ENCODE measurements around the gene CMTM8.

DNA sequence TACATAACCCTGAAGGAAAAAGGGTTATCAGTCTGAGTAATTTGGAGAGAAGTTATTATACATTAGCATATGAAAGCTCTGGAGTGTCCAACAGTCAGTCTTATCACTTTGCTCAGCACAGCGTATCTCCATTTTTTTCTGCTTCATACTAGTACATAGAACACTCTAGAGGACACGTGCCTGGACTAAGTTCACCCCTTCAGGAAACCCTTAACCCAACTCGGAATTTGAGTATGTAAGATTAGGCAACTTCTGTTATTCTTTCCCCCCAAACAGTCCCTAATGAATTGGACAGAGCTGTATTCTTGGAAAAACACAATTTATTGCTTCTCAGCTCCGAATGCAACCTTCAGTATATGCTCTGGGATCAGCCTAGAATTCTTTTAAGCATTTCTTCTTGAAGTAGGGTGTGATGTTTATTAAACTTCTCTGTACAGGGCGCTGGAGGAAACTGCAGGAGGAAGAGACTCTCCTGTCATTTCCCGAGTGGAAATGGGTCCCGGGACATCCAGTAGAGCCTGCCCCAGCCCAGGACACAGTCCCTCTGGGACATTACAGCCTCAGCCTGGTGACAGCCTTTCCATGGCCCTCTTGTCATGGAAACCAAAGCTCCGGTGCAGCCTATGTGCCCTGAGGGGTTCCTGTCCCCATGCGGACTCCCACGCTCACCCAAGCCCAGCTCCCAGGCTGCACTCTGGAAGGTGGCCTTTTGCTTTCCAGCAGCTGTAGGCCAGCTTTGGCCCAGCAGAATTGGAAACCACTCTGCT is 37.3 kb upstream of the CMTM8 start:
- TF ChIP-seq, protein P1, sequence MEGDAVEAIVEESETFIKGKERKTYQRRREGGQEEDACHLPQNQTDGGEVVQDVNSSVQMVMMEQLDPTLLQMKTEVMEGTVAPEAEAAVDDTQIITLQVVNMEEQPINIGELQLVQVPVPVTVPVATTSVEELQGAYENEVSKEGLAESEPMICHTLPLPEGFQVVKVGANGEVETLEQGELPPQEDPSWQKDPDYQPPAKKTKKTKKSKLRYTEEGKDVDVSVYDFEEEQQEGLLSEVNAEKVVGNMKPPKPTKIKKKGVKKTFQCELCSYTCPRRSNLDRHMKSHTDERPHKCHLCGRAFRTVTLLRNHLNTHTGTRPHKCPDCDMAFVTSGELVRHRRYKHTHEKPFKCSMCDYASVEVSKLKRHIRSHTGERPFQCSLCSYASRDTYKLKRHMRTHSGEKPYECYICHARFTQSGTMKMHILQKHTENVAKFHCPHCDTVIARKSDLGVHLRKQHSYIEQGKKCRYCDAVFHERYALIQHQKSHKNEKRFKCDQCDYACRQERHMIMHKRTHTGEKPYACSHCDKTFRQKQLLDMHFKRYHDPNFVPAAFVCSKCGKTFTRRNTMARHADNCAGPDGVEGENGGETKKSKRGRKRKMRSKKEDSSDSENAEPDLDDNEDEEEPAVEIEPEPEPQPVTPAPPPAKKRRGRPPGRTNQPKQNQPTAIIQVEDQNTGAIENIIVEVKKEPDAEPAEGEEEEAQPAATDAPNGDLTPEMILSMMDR (IDR thresholded peaks at IDR 0.05), result no peak
- no peak for TF ChIP-seq POLR2A (IDR thresholded peaks at IDR 0.05)

All from right lobe of liver (tissue), 4 donors.